ENCODE data around the gene TOGARAM1.

TOGARAM1 gene

DNA sequence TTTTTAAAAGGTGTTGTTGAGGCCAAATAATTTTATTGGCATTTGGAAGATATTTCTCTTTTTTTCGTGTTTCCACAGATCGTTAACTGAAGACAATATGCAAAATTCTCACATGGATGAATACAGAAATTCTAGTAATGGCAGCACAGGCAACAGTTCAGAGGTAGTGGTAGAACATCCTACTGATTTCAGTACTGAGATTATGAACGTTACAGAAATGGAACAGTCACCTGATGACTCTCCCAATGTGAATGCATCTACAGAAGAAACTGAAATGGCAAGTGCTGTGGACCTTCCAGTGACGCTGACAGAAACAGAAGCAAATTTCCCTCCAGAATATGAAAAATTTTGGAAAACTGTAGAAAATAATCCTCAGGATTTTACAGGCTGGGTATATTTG lies 133.2 kb downstream of the TOGARAM1 start:
- DNase-seq (ENCODE audit: extremely low spot score): no peak
- TF ChIP-seq CTCF (IDR thresholded peaks at IDR 0.05; ENCODE audit: control extremely low read depth, extremely low read depth, low read depth, missing control alignments): no peak
- CTCF ChIA-PET: interaction anchor here (0.9 to 1.6 kb wide), 3 partner anchors 11 to 37 kb away, joined by 3 to 4 read pairs (median 3); no protein-coding TSS in a partner anchor
- POLR2A ChIA-PET: no interaction called here

GRCh38 chr14:45096218-45096617 lies 134.2 kb downstream of the TOGARAM1 start:
- ChIA-PET CTCF (interaction anchor here (1.6 to 3.2 kb wide), 2 partner anchors 11 to 36 kb away, joined by 3 to 15 read pairs; no protein-coding TSS in a partner anchor), POLR2A (no interaction called here)
- TF ChIP-seq CTCF (IDR thresholded peaks at IDR 0.05; ENCODE audit: control extremely low read depth, extremely low read depth, low read depth, missing control alignments): no peak
- DNase-seq (ENCODE audit: extremely low spot score): no peak

DNA sequence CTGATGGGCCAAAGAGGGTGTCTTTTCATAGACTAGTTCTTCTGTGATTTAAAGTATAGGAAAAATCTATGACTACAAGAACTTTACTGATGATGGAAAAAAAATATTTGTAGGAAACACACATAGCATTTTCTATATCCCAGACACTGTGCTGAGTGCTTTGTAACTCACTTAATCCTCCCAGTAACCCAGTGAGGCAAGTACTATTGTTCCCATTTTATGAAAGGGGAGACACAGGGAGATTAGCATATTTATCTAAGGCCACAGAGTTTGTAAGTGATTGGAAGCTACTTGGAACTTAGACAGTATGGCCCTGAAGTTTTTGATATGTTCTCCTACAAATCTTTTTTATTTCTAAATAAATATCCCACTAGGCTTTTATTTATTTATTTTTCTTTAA lies 141.8 kb downstream of the TOGARAM1 start:
- ChIA-PET CTCF (no interaction called here), POLR2A (no interaction called here)
- TF ChIP-seq CTCF (IDR thresholded peaks at IDR 0.05; ENCODE audit: control extremely low read depth, extremely low read depth, low read depth, missing control alignments): no peak

GRCh38 chr14:45104561-45104960 lies 142.6 kb downstream of the TOGARAM1 start:
- no peak for TF ChIP-seq CTCF (IDR thresholded peaks at IDR 0.05; ENCODE audit: control extremely low read depth, extremely low read depth, low read depth, missing control alignments)
- POLR2A ChIA-PET: no interaction called here
- no peak for DNase-seq (ENCODE audit: extremely low spot score)
- CTCF ChIA-PET: interaction anchor here (2.3 kb wide), 1 partner anchor 12 kb away, joined by 10 read pairs; no protein-coding TSS in a partner anchor

More for the DNA sequence above, 141.8 kb downstream of the TOGARAM1 start:
- DNase-seq (ENCODE audit: extremely low spot score): no peak

- ChIA-PET POLR2A (no interaction called here), CTCF (interaction anchor here (1.1 to 1.6 kb wide), 4 partner anchors 13 to 19 kb away, joined by 3 to 4 read pairs (median 4); no protein-coding TSS in a partner anchor)
- no peak for DNase-seq (ENCODE audit: extremely low spot score)
- TF ChIP-seq CTCF (IDR thresholded peaks at IDR 0.05; ENCODE audit: control extremely low read depth, extremely low read depth, low read depth, missing control alignments): no peak
These were observed 151.1 kb downstream of the TOGARAM1 start for GRCh38 chr14:45112896-45113781.

DNA sequence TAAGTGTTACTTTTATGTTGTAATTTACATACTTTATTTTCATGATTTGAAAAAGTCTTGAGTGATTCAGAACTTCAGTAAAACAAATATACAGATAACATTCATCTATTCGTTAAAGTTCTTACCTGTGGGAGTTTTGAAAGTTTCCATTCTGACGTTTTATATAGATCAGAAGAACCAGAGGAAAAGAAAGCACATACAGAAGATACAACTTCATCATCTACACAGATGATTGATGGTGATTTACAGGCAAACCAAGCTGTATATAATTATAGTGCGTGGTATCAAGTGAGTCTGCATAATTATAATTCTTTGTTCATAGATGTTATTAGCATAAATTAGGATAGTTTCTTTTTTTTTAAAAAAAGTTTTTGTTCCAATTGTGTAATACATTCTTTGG lies 152.3 kb downstream of the TOGARAM1 start:
- CTCF ChIA-PET: interaction anchor here (1.6 to 3.3 kb wide), 2 partner anchors 14 to 18 kb away, joined by 3 to 12 read pairs; no protein-coding TSS in a partner anchor
- TF ChIP-seq CTCF (IDR thresholded peaks at IDR 0.05; ENCODE audit: control extremely low read depth, extremely low read depth, low read depth, missing control alignments): no peak
- POLR2A ChIA-PET: no interaction called here

More for the DNA sequence above, 152.3 kb downstream of the TOGARAM1 start:
- no peak for DNase-seq (ENCODE audit: extremely low spot score)

Measured in GM10248 (cell line).